Stimulated activated effector memory CD8-positive, alpha-beta T cell treated with anti-CD3 and anti-CD28 coated beads, Interleukin-12 subunit alpha, Interleukin-12 subunit beta, amount 100 ng/mL, for 72 hours (primary cell): ENCODE results near the gene KRT31.
"Not testable (repeated sequence)": the region's sequence is repeated elsewhere in the genome, so short reads cannot be mapped to it uniquely, and the experiment has no call there.

ENCODE experiments used
- ATAC-seq: fragments of 150-1000 bp; cut with Tn5 transposase; 2 replicates; pipeline ENCODE4 v1.10.0; 2021
- DNase-seq, 2 donors: peaks; one replicate each; pipeline ENCODE4 v3.0.0; 2021 to 2022; ENCODE audit warnings: low spot score in 2 of 2
- H3K27ac Mint-ChIP-seq: one replicate; pipeline ENCODE4 v1.8.0; 2022; ENCODE audit warnings: mild to moderate bottlenecking, mixed read lengths
- H3K36me3 Mint-ChIP-seq: one replicate; pipeline ENCODE4 v1.8.0; 2022; ENCODE audit warnings: mild to moderate bottlenecking, mixed read lengths
- H3K4me1 Mint-ChIP-seq: one replicate; pipeline ENCODE4 v1.8.0; 2022; ENCODE audit warnings: mixed read lengths
- H3K4me3 Mint-ChIP-seq: one replicate; pipeline ENCODE4 v1.8.0; 2022; ENCODE audit warnings: mild to moderate bottlenecking, mixed read lengths
- H3K9me3 Mint-ChIP-seq: one replicate; pipeline ENCODE4 v1.8.0; 2022; ENCODE audit warnings: mixed read lengths

The KRT31 gene

DNA sequence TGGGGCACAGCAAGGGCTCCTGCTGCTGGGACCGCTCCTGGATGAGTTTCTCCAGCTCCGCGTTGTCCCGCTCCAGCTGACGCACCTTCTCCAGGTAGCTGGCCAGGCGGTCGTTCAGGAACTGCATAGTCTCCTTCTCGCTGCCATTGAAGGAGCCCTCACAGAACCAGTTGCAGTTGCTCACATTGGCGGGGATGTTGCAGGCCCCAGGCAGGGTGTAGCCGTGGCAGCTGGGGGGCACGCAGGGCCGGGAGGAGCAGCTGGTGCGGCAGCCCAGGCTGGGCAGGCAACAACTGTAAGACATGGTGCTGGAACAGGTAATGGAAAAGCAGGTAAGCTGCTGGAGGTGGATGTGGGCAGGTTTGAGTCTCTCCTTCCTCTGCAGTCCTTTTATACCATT, 15.5 kb downstream of the KRT31 start, which contains the start of gene KRT34:
TSS of gene KRT34 (minus strand) at position 364 of the 400 bp plus-strand sequence. CDS start at position 304, 60 bp downstream.
- ATAC-seq, H3K4me3 Mint-ChIP-seq, H3K27ac Mint-ChIP-seq, H3K9me3 Mint-ChIP-seq, H3K36me3 Mint-ChIP-seq, H3K4me1 Mint-ChIP-seq, DNase-seq: not testable (repeated sequence)

DNA sequence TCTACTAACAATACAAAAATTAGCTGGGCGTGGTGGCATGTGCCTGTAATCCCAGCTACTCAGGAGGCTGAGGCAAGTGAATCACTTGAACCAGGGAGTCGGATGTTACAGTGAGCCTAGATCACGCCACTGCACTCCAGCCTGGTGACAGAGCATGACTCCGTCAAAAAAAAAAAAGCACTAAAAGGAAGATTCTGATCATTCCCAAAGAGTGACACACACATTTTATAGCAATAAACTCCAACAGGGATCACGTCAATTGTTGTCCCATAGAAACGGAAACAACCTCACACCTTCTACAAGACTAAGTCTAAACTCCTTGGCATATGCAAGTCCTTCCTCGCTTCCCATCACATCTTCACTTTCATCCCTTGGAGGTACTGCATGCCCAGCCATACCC, 17.3 kb downstream of the KRT31 start:
- H3K4me1 Mint-ChIP-seq, H3K4me3 Mint-ChIP-seq, H3K27ac Mint-ChIP-seq, H3K9me3 Mint-ChIP-seq, H3K36me3 Mint-ChIP-seq, ATAC-seq, DNase-seq: not testable (repeated sequence)

DNA sequence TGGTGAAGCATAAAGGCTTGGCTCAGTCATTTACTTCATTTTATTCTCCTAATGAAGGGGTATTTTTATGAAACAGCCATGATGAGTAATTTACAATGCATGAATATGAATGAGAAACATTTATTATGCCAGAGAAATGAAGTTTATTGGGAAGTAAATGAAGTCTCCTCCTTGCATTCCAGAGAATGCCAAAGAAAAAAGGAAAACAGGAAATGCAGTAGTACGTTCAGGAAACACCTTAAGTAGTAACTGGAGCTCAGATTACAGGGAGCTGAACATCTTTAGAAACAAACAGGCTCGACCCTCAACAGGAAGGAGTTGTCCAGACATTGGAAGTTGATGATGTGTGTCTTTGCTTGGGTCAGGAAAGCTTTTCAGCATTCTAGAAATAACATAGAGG, 19.9 kb downstream of the KRT31 start:
- H3K9me3 Mint-ChIP-seq = peaks cover 5% of the 10 kb centered on the region

DNA sequence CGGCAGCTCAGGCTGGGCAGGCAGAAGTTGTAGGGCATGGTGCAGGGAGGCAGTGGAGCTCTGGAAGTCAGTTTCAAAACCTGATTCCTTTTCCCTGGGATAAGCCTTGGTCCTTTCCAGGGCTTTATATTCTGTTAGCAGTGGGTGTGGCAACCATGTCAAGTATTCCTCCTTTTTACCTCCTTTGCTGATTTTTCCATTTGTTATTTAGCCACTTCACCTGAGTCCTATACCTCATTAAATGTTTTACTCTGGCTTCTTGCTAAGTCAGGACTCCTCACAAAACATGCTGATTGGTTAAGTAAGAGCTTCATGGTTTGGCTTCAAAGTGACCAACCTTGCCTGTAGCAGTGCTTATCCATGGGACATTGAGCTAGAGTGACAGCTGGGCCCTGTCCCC, 27.7 kb downstream of the KRT31 start, which contains the start of gene KRT33B:
TSS of gene KRT33B (minus strand) at position 101 of the 400 bp plus-strand sequence. CDS start at position 38, 63 bp downstream.
- DNase-seq (no peak), ATAC-seq (no peak)
- no peak within 1 kb of the TSS for H3K27ac Mint-ChIP-seq
- H3K4me3 Mint-ChIP-seq = no peak within 1 kb of the TSS
- no peaks in the 10 kb centered on the region for H3K36me3 Mint-ChIP-seq
- H3K4me1 Mint-ChIP-seq = no peaks in the 10 kb centered on the region
- H3K9me3 Mint-ChIP-seq = peaks cover 3% of the 10 kb centered on the region

More for the DNA sequence above, 19.9 kb downstream of the KRT31 start:
- ATAC-seq (no peak), DNase-seq (no peak)
- H3K4me1 Mint-ChIP-seq = no peaks in the 10 kb centered on the region
- H3K27ac Mint-ChIP-seq = no peak overlapping the region
- no peak overlapping the region for H3K4me3 Mint-ChIP-seq
- no peaks in the 10 kb centered on the region for H3K36me3 Mint-ChIP-seq

DNA sequence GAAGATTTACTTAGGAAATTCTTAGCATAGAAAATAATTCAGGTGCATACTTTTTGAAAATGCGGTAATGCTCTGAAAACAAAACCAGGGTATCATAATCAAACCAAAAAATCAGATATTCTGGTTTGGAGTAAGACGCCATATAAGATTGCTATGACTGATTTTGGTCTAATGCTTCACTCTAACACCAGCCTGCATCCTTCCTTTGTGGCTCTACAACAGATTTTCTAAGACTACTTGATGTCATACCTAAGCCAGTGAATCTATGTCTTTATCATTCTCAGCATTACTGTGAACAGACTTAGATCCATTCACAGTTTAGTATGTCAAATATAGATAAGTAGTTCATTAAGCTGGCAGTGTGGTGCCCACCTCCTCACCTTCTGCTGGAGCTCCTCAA, 28.4 kb downstream of the KRT31 start:
- DNase-seq = no peak

DNA sequence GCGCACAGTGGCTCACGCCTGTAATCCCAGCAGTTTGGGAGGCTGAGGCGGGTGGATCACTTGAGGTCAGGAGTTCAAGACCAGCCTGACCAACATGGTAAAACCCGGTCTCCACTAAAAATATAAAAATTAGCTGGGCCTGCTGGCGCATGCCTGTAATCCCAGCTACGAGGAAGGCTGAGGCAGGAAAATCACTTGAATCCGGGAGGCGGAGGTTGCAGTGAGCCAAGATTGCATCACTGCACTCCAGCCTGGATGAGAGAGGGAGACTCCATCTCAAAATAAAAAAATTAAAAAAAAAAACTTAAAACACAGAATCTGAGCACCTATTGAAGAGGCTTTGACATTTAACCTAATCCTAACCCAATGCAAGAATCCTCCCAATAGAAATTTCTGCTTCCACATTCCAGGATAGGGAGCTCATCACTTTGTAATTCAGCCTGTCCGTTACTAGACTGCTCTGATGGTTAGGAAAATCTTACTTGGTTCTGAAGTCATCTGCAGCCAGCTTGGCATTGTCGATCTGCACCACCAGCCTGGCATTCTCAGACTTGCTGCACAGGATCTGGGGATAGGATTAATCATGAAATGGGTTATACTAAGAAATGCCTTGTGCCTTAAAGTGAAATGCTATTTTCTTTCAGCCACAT, 29.9 kb downstream of the KRT31 start:
- no peaks in the 10 kb centered on the region for H3K4me1 Mint-ChIP-seq
- H3K9me3 Mint-ChIP-seq = no peaks in the 10 kb centered on the region
- H3K4me3 Mint-ChIP-seq = no peak overlapping the region
- DNase-seq = no peak
- H3K27ac Mint-ChIP-seq = no peak overlapping the region
- ATAC-seq = no peak
- H3K36me3 Mint-ChIP-seq = no peaks in the 10 kb centered on the region

More for the DNA sequence above, 28.4 kb downstream of the KRT31 start:
- ATAC-seq = no peak
- Mint-ChIP-seq H3K4me1 (no peaks in the 10 kb centered on the region), H3K36me3 (no peaks in the 10 kb centered on the region), H3K27ac (no peak overlapping the region), H3K9me3 (no peaks in the 10 kb centered on the region), H3K4me3 (no peak overlapping the region)

DNA sequence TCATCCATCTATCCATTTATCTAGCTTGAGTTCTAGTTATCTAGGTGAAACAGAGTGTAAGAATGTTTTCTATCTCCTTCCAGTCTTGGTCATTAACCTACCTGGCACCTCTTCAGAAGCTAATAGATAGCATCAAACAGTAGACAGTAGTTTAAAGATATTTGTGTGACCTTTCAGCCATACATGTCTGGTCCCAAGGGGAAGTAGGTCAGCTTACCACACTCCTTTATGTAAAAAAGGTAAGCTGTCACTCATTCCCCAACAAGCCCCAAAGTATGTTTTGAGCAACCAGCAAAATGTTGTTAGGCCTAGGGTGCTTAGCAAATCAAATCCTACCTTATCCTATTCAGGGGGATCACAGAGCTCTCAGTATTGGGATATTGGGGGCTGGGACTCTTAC, 31.3 kb downstream of the KRT31 start:
- Mint-ChIP-seq H3K4me3 (no peak overlapping the region), H3K27ac (no peak overlapping the region), H3K4me1 (no peaks in the 10 kb centered on the region), H3K9me3 (no peaks in the 10 kb centered on the region), H3K36me3 (no peaks in the 10 kb centered on the region)
- DNase-seq (no peak), ATAC-seq (no peak)

DNA sequence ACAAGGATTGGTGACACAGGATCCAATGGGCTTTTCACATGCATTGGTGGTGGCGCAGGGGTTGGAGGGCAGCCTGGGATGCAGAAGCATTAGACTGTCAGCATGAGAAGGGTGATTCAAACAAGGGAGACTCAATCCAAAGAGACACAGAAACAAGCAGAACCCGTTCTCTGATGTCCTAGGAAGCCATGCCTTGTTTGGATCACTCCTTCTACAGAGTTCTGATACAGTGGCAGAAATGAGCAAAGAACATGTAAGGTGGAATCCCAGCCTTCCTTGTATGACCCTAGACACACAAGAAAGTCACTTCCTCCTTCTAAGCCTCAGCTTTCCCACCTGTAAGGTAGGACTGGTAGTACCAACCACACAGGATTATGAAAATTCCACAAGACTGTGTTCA, 33.5 kb downstream of the KRT31 start:
- Mint-ChIP-seq H3K36me3 (no peaks in the 10 kb centered on the region), H3K4me3 (no peak overlapping the region), H3K9me3 (no peaks in the 10 kb centered on the region), H3K27ac (no peak overlapping the region), H3K4me1 (no peaks in the 10 kb centered on the region)
- ATAC-seq (no peak), DNase-seq (no peak)

DNA sequence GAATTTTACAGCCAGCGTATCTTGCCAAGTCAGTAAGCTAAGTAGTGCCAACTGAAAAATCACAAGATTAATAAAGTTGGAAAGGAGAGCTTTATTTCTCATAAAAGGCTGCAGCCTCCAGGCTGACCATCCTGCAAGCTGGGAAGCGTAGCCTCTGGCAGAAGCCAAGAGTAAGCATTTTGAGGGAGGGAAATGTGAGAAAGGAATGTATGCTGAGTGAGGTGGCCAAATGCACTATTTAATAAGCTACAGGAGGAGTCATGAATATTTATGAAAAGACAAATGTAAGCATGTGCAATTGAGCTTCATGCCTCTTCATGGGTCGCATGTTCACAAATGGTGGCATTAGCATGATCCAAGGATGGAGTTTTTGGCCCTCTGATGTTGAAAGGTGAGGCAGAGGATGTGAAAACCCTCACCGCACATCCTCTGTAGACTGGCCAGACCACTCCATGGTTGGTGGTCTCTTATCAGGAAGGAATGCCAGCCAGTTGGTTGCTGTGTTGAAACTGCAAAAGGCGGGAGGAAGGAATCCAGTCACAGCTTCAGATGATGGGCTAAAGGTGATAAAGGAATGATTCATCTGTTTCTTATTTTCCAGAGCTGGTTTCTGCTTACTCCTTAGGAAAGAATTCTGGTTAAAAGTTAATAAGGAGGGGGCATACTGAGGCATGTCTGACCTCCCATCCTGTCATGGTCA, 37.0 kb downstream of the KRT31 start:
- Mint-ChIP-seq H3K4me1 (no peaks in the 10 kb centered on the region), H3K9me3 (no peaks in the 10 kb centered on the region), H3K27ac (no peak overlapping the region), H3K36me3 (no peaks in the 10 kb centered on the region), H3K4me3 (no peak overlapping the region)
- ATAC-seq (no peak), DNase-seq (no peak)

DNA sequence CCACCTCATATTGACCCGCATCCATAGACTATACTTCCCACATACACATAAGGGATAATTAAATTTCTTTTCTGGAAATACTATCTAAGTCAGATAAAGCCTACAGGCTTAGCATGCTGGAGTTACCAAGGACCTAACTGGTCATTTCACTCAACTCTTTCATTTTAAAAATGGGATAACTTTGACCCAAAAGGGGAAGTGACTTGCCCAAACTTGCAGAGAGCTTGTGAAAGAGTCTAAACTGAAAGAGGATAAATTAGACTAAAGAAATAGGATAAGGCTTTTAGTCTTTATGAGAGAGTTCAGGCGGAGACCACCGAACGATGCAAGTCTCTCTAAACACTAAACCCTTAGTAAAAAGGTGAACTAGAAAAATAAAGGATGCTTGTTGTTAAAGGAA, 42.9 kb downstream of the KRT31 start:
- H3K36me3 Mint-ChIP-seq = no peaks in the 10 kb centered on the region
- no peak for DNase-seq
- H3K4me1 Mint-ChIP-seq = peaks cover 8% of the 10 kb centered on the region
- H3K27ac Mint-ChIP-seq = no peak overlapping the region
- no peaks in the 10 kb centered on the region for H3K9me3 Mint-ChIP-seq
- no peak overlapping the region for H3K4me3 Mint-ChIP-seq
- ATAC-seq = no peak

DNA sequence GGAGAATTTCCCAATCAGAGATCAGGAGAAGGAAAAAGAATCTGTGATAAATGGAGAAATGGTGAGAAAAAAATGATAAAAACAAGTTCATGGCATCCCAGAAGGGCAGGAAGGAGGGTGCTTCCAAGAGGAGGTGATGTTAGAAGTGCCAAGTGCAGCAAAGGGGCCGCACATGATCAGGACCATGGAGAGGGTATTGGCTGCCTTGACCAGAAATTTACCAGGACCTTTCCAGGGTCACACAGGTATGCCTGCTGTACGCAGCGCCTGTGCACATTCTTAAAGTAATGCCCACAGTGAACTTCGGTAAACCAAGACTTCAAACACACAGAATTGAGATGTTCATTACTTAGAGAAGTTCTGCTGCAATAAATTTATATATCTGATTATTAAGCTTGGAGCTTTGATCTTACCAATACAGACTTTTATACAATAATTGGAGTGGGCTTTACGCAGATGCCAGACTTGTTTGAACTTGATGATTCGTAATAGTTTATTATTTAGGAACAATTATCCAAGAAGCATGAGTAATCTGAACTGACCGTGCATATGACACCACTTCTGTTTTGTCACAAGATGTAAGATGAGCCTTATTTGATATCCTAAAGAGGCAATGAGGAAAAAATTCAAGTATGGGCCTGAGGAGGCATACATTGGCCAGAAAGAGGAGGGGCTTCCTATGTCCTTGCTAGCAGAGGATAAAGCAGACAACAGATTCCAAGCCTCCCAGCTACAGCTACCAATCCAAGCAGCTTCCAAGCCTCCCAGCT, 44.6 kb downstream of the KRT31 start:
- no peaks in the 10 kb centered on the region for H3K36me3 Mint-ChIP-seq
- H3K4me3 Mint-ChIP-seq = no peak overlapping the region
- H3K9me3 Mint-ChIP-seq = no peaks in the 10 kb centered on the region
- no peak for DNase-seq
- no peak overlapping the region for H3K27ac Mint-ChIP-seq
- no peak for ATAC-seq
- peaks cover 13% of the 10 kb centered on the region for H3K4me1 Mint-ChIP-seq

DNA sequence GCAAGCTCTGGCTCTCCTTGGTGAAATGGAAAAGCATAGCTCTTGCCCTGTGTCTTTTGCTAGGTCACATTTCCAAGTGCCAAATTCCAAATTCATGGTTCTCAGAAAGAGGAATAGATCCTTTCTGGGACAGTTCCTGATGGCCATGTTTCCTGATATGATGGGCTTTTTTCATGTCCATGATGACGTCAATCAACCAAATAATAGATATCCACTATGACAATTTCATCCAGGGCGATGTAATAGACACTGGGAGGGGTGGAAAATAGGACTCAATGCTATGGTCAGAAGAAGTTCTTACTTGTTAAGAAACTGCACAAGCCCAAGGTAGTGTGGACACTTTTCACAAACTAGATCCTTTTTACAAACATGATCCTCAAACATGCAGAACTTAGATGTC, 46.2 kb downstream of the KRT31 start:
- DNase-seq = no peak
- Mint-ChIP-seq H3K4me3 (no peak overlapping the region), H3K4me1 (peaks cover 13% of the 10 kb centered on the region), H3K27ac (no peak overlapping the region), H3K36me3 (no peaks in the 10 kb centered on the region), H3K9me3 (no peaks in the 10 kb centered on the region)
- ATAC-seq = no peak

DNA sequence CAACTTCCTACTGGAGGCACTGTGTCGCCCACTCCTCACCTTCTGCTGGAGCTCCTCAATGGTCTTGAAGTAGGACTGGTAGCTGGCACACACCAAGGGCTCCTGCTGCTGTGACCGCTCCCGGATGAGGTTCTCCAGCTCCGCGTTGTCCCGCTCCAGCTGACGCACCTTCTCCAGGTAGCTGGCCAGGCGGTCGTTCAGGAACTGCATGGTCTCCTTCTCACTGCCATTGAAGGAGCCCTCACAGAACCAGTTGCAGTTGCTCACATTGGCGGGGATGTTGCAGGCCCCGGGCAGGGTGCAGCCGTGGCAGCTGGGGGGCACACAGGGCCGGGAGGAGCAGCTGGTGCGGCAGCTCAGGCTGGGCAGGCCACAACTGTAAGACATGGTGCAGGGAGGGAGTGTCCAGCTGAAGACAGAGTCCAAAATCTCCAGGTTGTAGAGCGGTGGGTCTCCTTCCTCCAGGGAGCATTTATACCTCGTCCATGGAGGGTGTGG, 47.0 kb downstream of the KRT31 start, which contains the start of gene KRT33A:
TSS of gene KRT33A (minus strand) at position 448 of the 498 bp plus-strand sequence. CDS start at position 387, 61 bp downstream.
- not testable (repeated sequence) for DNase-seq, H3K9me3 Mint-ChIP-seq, H3K36me3 Mint-ChIP-seq, ATAC-seq, H3K4me3 Mint-ChIP-seq, H3K27ac Mint-ChIP-seq
- peaks cover 13% of the 10 kb centered on the region for H3K4me1 Mint-ChIP-seq

DNA sequence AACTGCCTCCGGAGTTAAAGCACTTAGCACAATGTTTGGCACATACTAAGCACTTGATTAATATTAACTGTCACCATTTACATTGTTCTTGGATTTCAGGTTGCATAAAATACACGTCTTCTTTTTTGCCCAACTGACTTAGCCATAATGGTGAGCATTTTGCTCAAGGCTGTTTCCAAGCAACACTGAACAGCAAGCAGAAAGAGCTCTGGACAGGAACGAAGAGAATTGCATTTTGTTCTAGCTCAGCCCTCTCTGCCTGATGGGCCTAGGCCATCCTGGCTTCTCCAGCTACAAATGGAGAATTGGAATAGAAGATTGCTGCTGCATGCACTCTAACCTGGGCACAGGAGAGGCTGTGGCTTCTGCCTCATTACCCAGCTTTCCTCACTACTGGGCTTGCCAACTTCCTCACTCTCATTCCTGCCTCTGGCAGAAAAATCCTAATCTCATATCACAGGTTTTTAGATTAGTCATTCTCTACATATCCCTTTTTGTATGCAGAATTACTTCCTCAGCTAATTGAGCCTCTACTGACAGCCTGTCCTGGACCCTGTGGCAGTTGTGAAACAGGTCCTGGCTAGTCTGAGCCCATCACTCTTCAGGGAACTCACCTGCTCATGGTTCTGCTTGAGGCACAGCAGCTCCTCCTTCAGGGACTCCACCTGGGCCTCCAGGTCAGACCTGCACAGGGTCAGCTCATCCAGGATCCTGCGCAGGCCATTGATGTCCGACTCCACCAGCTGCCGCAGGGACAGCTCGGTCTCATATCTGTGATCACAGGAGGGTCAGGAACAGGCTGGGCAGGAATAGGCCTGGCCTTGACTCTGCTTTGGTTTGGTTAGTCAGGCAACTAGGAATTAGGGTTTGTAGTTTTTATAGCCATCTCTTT, 49.3 kb downstream of the KRT31 start:
- H3K36me3 Mint-ChIP-seq = no peaks in the 10 kb centered on the region
- no peak for ATAC-seq
- H3K9me3 Mint-ChIP-seq = peaks cover 3% of the 10 kb centered on the region
- peaks cover 17% of the 10 kb centered on the region for H3K4me1 Mint-ChIP-seq
- no peak overlapping the region for H3K4me3 Mint-ChIP-seq
- no peak overlapping the region for H3K27ac Mint-ChIP-seq
- no peak for DNase-seq
